NCI-H226 (cell line): Measurements from ENCODE around the gene ZFAND5.

Experiments used
- DNase-seq: peaks from one replicate; pipeline ENCODE4 v3.0.0-alpha.2; 2015

ZFAND5 gene

DNA sequence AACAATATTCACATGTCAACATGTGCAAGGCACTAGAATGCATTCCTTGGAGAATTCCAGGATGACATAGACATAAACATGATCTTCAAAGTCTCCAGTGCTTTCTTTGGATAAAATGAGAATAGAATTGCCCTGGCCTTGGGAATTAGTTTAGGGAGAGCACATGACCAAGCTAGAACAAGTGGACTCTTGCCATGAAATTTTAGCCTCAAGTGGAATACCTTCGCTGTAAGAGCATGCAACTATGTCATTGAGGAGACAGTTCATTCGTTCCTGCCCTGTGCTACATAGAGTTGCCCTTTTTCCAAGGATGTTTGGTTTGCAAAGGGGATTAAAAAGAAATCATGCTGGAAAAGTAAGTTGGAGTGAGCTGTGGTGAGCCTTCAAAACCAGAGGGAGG lies 42.7 kb downstream of the ZFAND5 start:
- peak; percentile 9 for DNase-seq

DNA sequence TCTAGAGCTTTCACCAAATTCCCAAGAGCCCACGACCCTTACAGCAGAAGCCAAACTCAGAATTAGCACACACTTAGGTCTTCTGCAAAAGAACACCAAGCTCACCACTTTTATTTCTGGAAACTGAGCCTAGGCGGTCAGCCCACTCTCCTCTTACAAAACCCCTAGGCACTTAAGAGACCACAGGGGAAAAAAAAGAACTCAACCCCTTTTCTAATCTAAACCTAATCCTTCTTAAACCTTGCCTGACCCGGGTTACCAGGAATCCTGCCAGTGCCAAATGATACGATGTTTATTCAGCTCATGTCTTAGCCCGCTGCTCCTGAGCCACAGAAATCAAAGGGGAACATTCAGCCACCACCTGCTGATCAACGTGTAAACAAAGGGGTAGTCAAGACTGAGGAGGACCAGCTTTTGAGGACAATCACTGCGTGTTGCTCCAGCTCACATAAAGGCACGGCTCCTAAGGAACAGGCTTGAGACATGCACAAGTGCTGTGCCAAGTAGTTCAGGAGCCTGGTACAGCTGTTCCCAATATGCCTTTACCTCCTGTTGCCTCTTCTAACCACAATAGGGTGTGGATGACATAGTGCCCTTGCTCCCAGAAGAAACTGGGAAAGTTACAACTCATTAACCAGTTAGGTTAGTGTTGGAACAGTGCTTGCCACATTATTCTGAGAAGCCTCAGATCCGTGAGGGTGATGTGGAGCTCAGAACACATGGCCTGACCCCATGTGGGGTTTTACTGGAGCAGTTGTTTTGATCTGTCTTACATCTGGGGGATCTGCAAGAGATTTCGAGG lies 49.3 kb downstream of the ZFAND5 start:
- peak; percentile 20 for DNase-seq

DNA sequence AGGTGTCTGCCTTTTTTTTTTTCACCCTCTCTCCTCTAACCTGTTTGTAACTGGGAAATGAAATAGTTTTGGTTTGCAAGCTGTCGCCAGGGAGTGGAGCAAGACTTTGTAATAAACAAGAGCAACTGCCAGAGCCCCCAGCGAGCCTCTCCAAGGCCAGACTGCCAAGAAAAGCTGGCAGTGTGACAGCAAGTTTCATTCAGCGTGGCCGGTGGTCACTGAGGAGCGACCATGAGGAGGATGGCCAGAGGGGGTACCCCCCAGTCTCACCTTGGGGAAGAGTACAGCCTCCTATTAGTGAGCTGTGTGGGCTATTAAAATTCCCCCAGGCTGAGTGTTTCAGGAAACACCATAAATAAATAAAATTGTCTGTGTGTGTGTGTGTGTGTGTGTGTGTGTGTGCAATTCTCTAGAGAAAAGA lies 49.9 kb downstream of the ZFAND5 start:
- peak; percentile 12 for DNase-seq

DNA sequence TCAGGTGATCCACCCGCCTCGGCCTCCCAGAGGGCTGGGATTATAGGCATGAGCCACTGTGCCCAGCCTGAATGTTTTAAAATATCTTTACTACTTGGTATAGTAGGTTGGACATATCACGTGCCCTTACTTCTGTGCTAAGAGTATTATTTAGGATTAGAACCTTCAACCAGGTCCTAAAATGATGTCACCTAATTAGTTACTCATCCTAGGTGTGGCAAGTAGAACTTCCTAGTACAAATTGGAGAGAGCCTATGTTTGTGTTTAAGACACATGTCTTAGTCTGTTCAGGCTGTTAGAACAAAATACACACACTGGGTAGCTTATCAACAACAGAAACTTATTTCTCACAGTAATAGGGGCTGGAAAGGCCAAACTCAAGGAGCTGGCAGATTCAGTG lies 51.5 kb downstream of the ZFAND5 start:
- DNase-seq = no peak

DNA sequence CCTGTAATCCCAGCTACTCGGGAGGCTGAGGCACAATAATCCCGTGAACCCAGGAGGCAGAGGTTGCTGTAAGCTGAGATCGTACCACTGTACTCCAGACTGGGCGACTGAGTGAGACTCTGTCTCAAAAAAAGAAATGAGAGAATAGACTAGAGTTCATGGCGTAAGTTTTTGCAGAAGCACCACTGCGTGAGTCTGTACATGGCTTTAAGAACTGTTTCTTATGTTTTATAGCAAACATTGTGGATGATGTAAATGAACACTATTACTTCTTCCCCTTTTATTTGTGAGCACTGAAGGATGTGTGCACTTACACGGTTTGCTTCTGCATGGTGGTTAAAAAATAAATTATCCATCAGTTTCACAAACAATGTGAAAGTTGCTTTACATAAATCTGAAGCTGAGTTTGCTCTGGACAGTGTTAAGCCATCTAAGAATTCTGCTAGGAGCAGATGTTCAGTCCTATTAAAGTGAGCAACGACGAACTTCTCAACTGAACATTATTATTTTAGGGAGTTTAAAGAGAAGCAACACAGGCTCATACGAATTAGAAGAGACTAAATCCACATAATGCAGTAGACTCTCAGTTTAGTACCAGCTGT lies 52.5 kb downstream of the ZFAND5 start:
- no peak for DNase-seq

DNA sequence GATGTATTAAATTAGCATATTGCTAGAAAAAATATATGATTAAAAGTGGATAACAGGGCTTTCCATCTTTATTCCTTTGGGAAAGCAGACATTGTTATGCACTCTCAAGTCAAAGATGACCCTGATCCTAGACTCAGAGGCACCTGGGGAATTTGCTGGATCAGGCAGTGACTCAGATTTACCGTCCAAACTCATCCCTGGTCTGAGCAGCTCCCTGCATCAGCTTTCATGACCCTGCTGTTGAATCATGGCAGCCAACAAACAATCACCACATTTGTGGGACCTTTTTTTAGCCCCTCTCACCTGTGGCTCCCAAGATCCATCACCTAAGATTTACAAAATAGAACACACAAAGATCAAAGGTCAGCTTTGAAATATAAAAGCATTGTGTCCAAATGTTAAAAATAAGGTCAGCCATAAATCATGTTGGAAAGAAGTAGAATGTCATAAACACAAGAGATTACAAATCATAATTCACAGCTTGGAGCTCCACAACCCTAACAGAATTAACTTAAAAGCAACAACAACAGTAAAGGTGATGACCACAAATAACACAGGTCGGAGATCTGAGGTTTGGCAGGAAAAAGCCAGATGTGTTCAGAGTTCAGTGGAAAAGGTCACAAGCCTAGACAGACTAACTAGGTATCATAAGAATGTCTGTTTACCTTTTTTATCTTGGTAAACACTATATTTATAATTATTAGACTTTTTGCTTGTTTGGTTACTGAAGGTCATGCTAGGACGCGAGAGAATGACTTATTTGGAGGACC lies 55.5 kb downstream of the ZFAND5 start:
- DNase-seq = no peak

- no peak for DNase-seq
These were observed 58.2 kb downstream of the ZFAND5 start for GRCh38 chr9:72306761-72307160.

GRCh38 chr9:72305707-72306106 lies 59.3 kb downstream of the ZFAND5 start:
- no peak for DNase-seq

DNA sequence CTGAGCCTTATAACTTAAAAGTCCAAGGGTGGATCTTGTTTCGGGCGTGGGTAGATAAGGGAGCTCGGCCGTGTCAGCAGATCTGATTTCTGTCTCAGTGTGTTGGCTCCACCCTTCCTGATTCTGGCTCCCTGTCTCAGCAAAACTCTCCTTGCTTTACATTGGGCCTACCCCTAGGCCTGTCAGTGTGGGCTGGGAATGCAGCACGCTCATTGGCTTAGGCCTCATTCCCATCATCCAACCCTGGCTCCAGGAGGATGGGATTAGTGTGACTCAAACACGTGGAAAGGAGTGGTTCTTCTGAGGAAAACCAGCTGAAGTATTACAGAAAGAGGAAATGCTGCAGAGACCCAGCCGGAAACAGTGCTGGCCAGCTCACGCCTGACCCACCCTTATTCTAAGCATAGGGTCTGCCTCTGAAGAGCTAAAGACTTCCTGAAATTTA lies 59.9 kb downstream of the ZFAND5 start:
- peak; percentile 97 for DNase-seq

GRCh38 chr9:72304538-72304937 lies 60.5 kb downstream of the ZFAND5 start:
- DNase-seq = no peak
